ENCODE measurements around the gene CTTN.

Gene CTTN

DNA sequence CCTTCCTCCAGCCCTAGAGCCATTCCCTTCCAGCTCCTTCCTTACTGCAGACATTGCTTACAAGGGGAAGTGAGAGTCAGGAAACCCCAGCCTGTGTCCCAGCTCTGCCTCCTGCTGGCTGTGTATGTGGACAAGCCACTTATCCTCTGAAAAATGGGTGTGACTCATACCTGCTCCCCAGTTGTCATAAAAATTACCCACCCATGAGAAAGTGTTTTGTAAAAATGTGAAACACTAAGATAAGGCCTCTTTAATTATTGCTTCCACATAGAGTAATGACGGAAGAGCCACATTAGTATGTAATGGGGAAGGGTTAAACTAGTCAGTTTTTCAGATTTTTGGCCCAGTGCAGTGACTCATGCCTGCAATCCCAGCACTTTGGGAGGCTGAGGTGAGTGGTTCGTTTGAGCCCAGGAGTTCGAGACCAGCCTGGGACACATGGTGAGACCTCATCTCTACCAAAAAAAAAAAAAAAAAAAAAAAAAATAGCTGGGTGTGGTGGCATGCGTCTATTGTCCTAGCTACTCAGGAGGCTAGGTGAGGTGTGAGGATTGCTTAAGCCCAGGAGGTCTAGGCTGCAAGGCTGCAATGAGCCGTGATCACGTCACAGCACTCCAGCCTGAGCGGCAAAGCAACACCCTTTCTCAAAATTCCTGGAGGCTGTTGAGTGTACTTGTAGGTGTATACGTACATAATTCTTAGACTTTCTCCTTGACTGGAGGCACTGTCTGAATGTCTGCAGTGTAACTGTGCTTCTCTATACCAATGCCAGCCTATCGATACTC lies 84.9 kb downstream of the CTTN start:
- DNase-seq (ENCODE audit: low spot score in 2 of 2) (no peak), ATAC-seq (ENCODE audit: low read depth) (no peak)
- H3K9me3 Mint-ChIP-seq, result no peaks in the 10 kb centered on the region
- no peak overlapping the region for H3K4me3 Mint-ChIP-seq
- H3K4me1 Mint-ChIP-seq, result peaks cover 2% of the 10 kb centered on the region
- H3K27me3 Mint-ChIP-seq, result peaks cover 2% of the 10 kb centered on the region
- no peaks in the 10 kb centered on the region for H3K36me3 Mint-ChIP-seq
- H3K27ac Mint-ChIP-seq, result no peak overlapping the region

DNA sequence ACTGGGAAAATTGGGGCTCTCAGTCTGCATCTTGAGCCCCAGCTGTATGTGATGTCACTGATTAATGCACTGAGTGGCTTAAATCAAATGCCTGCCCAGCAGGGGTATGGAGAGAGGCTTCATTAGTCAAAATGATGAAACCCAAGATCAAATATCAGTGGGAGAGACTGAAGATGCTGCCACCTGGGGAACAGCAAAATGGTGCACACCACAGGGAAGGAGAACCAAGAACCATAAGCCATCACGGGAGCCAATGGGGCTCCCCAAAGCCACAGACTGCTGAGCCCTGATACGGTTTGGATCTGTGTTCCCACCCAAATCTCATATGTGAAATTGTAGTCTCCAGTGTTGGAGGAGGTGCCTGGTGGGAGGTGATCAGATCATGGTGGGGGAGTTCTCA lies 85.6 kb downstream of the CTTN start:
- ATAC-seq (ENCODE audit: low read depth), result no peak
- H3K9me3 Mint-ChIP-seq, result no peaks in the 10 kb centered on the region
- H3K27me3 Mint-ChIP-seq, result peaks cover 2% of the 10 kb centered on the region
- H3K4me3 Mint-ChIP-seq, result no peak overlapping the region
- peaks cover 2% of the 10 kb centered on the region for H3K4me1 Mint-ChIP-seq
- no peaks in the 10 kb centered on the region for H3K36me3 Mint-ChIP-seq
- no peak for DNase-seq (ENCODE audit: low spot score in 2 of 2)
- no peak overlapping the region for H3K27ac Mint-ChIP-seq

GRCh38 chr11:70485326-70486025 lies 87.1 kb downstream of the CTTN start:
- Mint-ChIP-seq H3K27me3 (peaks cover 2% of the 10 kb centered on the region), H3K36me3 (no peaks in the 10 kb centered on the region), H3K9me3 (no peaks in the 10 kb centered on the region), H3K4me3 (no peak overlapping the region), H3K4me1 (peaks cover 2% of the 10 kb centered on the region), H3K27ac (no peak overlapping the region)
- no peak for ATAC-seq (ENCODE audit: low read depth)
- DNase-seq (ENCODE audit: low spot score in 2 of 2), result no peak

DNA sequence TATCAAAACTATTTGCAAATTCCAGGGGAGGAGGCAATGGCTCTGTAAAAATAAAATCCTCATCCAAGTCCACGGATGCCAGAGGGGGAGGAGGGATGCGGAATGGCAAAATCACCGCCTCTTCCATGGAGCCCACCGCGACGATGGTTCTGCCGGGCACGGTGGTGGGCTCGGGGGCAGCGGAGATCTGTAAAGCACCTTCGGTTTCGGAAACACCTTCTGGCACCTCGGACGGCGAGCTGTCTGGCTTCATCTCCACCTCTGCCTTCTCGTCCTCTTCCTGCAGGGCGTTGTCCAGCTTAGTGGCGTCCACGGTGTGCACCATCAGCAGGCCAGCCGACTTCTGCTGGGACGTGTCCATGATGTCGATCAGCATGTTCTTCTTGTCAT lies 87.7 kb downstream of the CTTN start:
- Mint-ChIP-seq H3K27ac (no peak overlapping the region), H3K4me1 (peaks cover 2% of the 10 kb centered on the region), H3K36me3 (no peaks in the 10 kb centered on the region), H3K9me3 (no peaks in the 10 kb centered on the region), H3K4me3 (no peak overlapping the region), H3K27me3 (peaks cover 2% of the 10 kb centered on the region)
- no peak for ATAC-seq (ENCODE audit: low read depth)
- no peak for DNase-seq (ENCODE audit: low spot score in 2 of 2)
